ENCODE data around the gene ZBTB22.
A peak's percentile ranks its signal among the peaks of the same experiment; 100 is the strongest.
"Not testable (repeated sequence)": the region's sequence is repeated elsewhere in the genome, so short reads cannot be mapped to it uniquely, and the experiment has no call there.

The ZBTB22 gene

GRCh38 chr6:33277663-33278391 lies 39.7 kb downstream of the ZBTB22 start:
- peak; percentile 19 for DNase-seq

GRCh38 chr6:33276864-33277662 lies 40.5 kb downstream of the ZBTB22 start, which contains the start of gene B3GALT4:
B3GALT4 (plus strand) TSS chr6:33277123; CDS start chr6:33277420, 297 bp downstream.
- DNase-seq, result peak; percentile 44

DNA sequence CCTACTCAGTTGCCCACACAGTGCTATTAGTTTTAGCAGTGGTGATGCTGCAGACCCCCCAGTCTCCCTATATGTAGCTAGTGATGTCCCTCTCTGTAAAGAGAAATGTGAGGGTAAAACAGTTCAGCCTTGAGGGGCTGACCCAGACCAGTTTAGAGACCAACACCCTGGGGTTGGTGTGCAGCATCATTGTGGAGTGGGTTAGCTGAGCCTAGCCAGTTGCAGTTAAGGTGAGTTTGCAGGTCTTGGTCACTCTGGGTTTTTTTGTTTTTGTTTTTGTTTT lies 41.0 kb downstream of the ZBTB22 start:
- DNase-seq, result no peak

- DNase-seq, result not testable (repeated sequence)
Observed at GRCh38 chr6:33275795-33276580, 41.6 kb downstream of the ZBTB22 start.

- no peak for DNase-seq
Observed at GRCh38 chr6:33273924-33274902, 43.3 kb downstream of the ZBTB22 start.

DNA sequence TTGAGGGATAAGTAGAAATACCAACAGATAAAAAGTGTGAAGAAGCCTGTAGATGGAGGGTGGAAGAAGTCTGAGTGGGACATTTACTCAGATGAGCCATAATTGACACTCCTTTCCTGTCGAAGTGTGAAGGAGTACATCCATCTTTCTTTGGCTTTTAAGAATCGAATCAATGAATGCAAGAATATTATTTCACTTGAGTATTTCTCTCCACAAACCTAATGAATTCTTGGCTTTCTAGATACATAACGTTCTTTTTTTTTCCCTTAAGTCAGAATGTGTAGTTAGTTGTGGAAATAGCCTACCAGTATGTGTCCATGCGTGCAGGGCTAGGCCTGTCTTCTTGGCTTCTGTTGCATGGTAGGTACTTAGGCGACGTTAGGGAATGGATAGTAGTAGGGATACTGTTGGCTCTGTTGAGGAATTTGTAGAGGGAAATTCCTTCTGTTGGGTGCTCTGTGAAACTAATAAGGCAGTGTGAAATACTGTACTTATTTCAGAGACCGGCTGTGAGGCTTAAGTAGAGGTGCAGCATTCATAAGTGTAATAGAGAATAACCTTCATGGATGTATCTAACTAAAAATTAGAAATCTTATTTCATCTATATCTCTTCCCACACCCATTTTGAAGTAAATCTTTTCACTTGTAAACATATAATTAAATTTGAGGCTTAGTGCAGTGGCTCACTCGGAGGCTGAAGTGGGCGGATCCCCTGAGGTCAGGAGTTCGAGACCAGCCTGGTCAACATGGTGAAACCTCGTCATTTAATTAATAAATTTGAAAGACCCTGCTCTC lies 44.2 kb downstream of the ZBTB22 start:
- no peak for DNase-seq

- DNase-seq, result no peak
Observed at GRCh38 chr6:33272275-33273128, 45.0 kb downstream of the ZBTB22 start.

- peak; percentile 87 for DNase-seq
Observed at GRCh38 chr6:33271468-33272274, 45.9 kb downstream of the ZBTB22 start, which contains the start of the genes RPS18 and VPS52. RPS18 (plus strand) TSS chr6:33272075; CDS start chr6:33272120, 45 bp downstream. VPS52 (minus strand) TSS chr6:33271876; CDS start chr6:33271675, 201 bp downstream.

DNA sequence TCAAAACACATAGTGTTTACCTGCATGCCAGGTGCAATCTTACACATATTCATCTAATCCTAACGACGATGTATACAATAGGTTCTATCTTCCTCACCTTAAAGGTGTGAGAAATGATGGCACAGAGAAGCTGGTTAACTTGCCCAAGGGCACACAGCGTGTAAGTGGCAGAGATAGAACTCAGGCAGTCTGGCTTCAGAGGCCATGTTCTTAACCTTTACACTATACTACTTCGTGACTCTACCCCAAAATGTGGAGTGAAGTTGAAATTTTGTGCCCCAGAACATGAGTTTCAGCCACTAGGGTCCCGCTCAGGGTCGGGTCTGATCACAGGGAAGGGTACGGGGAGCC lies 46.5 kb downstream of the ZBTB22 start:
- DNase-seq, result no peak
